ENCODE results near the gene SEMA4G.

DNA sequence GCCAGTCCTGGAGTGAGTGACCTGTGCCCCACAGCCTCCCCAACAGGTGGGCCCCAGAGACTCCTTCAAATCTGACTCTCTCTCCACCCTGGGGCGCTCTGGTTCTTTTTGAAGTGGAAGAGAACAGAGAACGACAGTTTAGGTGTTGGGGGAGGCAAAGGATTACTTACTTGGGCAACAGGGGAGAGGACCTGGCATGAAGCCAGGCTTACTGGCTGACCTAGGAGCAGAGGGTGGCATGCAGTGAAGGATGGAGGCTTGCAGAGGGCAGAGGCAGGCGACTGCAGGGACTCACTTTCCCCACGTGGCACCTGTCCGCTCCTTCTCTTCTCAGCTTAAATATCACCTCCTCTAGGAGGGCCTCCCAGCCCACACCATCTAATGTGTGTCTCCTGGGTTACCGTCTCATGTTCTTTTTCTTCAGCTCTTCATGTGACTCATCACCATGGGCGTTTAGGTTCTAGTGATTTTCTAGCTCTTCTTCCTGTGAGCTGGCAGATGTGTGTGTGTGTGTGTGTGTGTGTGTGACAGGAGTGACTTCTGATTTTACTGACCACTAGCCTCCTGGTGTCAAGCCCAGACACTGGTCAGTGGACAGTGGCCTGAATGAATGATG lies 45.8 kb downstream of the SEMA4G start:
- TF ChIP-seq, protein P1, sequence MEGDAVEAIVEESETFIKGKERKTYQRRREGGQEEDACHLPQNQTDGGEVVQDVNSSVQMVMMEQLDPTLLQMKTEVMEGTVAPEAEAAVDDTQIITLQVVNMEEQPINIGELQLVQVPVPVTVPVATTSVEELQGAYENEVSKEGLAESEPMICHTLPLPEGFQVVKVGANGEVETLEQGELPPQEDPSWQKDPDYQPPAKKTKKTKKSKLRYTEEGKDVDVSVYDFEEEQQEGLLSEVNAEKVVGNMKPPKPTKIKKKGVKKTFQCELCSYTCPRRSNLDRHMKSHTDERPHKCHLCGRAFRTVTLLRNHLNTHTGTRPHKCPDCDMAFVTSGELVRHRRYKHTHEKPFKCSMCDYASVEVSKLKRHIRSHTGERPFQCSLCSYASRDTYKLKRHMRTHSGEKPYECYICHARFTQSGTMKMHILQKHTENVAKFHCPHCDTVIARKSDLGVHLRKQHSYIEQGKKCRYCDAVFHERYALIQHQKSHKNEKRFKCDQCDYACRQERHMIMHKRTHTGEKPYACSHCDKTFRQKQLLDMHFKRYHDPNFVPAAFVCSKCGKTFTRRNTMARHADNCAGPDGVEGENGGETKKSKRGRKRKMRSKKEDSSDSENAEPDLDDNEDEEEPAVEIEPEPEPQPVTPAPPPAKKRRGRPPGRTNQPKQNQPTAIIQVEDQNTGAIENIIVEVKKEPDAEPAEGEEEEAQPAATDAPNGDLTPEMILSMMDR (IDR thresholded peaks at IDR 0.05; ENCODE audit: insufficient read depth, low read length, poor library complexity, severe bottlenecking), result no peak
- no peak for TF ChIP-seq EZH2phosphoT487 (conservative IDR thresholded peaks at IDR 0.05; ENCODE audit: low read length)
